C4-2B (cell line): ENCODE results near the gene CBX1.

Experiments used
- H3K27ac ChIP-seq: fragments of 450-650 bp; 2 replicates; pipeline ENCODE4 v1.5.1; 2017
- CTCF ChIP-seq: fragments of 450-650 bp; conservative IDR thresholded peaks from 2 replicates; pipeline ENCODE4 v1.5.1; 2017; ENCODE audit warnings: mild to moderate bottlenecking
- ZFX ChIP-seq: fragments of 450-650 bp; IDR thresholded peaks from 2 replicates; pipeline ENCODE4 v1.6.1; 2017

Gene CBX1

DNA sequence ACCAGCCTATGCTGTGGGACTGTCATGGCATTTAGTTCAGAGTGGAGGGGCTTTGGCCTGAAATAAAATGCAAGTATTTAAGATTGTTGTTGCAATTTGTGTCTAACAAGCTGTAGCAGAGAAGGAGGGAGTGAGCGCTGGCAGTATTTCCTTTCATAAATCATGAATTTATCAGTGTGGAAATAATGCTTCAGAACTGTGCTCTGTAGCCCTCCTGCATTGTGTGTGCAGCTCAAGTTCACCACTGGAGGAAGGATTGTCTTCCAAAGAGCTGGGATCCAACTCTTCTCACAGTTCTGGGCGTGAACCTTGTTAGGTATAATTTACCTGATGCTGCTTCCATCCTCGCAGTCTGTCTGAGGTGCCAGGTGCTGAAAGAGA, 21.4 kb upstream of the CBX1 start:
- H3K27ac ChIP-seq: no peak overlapping the region
- TF ChIP-seq ZFX: no peak
- TF ChIP-seq CTCF: no peak

- H3K27ac ChIP-seq: no peak overlapping the region
- TF ChIP-seq ZFX (no peak), CTCF (no peak)
Measured at GRCh38 chr17:48121923-48122664, 20.8 kb upstream of the CBX1 start.

GRCh38 chr17:48113201-48113676, 12.0 kb upstream of the CBX1 start:
- H3K27ac ChIP-seq: no peak overlapping the region

DNA sequence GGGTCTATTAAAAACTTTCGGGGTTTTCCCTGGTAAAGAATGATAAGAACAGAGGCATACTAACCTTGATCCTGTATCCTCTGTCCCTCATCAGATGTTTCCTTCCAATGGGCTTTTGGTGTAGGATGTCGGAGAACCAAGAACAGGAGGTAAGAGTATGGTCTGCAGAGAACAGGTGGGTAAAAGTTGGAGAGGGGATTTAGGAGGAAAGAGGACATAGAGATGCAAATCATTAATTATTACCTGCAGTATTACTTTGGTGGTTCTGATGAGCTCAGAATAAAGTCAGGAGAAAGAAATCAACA, 10.6 kb upstream of the CBX1 start:
- no peak for TF ChIP-seq CTCF
- no peak for TF ChIP-seq ZFX
- no peak overlapping the region for H3K27ac ChIP-seq

More at GRCh38 chr17:48113201-48113676, 12.0 kb upstream of the CBX1 start:
- no peak for TF ChIP-seq CTCF
- no peak for TF ChIP-seq ZFX

DNA sequence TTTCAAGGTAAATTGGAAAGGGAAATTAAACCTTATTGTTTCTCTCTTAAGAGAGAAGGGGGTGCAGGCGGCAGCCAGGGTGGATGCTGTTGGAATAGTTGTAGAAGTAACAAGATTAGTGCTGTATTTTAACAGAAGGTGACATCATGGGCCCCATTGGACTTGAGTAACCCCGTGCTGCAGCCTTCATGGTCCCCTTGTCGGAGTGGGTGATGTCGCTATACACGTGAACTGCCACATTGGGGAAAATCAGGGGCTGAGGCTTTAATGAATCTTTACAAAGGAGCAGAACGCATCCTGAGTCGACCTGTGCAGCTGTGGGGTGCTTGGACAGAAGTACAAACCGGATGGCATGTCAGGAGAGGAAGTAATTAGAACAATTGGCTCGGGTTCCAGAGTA, 9.5 kb upstream of the CBX1 start:
- TF ChIP-seq ZFX (no peak), CTCF (no peak)
- no peak overlapping the region for H3K27ac ChIP-seq

- peak within 1 kb of the TSS; percentile 77 for H3K27ac ChIP-seq
- TF ChIP-seq CTCF (no peak), ZFX (no peak)
Measured at GRCh38 chr17:48107137-48108055, 6.1 kb upstream of the CBX1 start, which contains the start of gene SNX11. Gene SNX11 (plus strand): TSS chr17:48107766. CDS start chr17:48112044, 4,278 bp downstream.

GRCh38 chr17:48106802-48107136, 5.5 kb upstream of the CBX1 start:
- TF ChIP-seq ZFX: no peak
- no peak for TF ChIP-seq CTCF
- peak overlapping the region; percentile 77 for H3K27ac ChIP-seq
